T-helper 2 cell treated with Interferon-gamma antibody and Interleukin-4, amounts not matched to agents 100 ng/mL and 5 ng/mL, for 36 hours (primary cell): Measurements from ENCODE around the gene MAGEB3. TPM values are rescaled to one million over a fixed set of nuclear protein-coding genes. Genes with fewer than 3 reads are reported as not detected.

Experiments used
- intact Hi-C: fragments of 100-400 bp; cut with micrococcal nuclease; formaldehyde crosslinking; loops from one replicate; pipeline ENCODE4 v1.15.1; 2023
- total RNA-seq: library from RNA; stranded (reverse); gene quantifications from 2 replicates; pipeline ENCODE4 v1.2.3, GENCODE V29; 2022

Gene MAGEB3
- total RNA-seq, 1 donor from 2014 or later: not detected

GRCh38 chrX:30278365-30278764, 47.9 kb downstream of the MAGEB3 start:
- intact Hi-C loops: no loop called here

DNA sequence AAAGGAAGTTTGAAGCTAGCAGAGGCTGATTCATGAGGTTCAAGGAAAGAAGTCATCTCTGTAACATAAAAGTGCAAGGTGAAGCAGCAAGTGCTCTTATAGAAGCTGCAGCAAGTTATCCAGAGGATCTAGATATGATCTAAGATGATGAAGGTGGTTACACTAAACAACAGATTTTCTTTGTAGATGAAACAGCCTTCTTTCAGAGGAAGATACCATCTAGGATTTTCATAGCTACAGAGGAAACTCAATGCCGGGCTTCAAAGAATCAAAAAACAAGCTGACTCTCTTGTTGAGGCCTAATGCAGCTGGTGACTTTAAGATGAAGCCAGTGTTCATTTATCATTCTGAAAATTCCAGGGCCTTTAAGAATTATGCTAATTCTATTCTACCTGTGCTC, 50.0 kb downstream of the MAGEB3 start:
- intact Hi-C loops: loop anchor here (10.0 kb wide), 1 partner anchor 224 kb away; no protein-coding TSS in a partner anchor

GRCh38 chrX:30282527-30282926, 52.1 kb downstream of the MAGEB3 start:
- intact Hi-C loops: loop anchor here (10.0 kb wide), 1 partner anchor 222 kb away; no protein-coding TSS in a partner anchor

DNA sequence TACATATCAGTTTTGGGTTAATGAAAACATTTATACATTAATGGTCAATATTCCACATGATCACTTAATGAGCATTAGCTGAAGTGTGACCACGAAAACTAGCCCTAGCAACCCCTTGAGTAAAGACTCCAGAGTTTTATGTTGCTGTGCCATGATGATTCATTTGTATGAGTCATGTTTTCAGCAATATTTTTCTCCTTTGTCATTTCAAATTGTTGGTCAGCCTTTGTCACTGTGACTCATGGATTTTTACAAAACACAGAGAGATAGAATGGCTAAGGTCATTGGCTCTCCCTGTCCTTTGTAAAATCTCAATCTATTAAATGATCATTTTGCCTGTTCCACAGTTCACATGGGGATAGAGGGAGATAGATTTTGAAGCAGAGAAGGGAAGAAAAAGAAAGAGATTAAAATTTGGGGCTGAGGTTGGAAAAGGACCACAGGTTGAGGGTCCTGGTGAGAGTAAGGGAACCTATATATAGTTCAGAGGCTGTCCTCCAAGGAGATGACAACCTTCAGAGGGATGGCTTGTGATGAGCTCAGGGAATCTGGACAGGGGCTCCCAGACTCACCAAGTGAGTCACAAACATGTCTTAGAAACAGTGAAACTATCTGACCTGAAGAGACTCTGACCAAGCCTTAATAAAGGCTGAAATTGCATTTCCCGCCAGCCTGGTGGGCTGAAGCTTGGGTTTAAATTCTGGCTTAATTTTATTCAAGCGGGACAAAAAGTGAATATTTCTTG, 53.2 kb downstream of the MAGEB3 start:
- intact Hi-C loops: loop anchor here (10.0 kb wide), 1 partner anchor 221 kb away; no protein-coding TSS in a partner anchor

Other genes starting within 250 kb of the MAGEB3 start
- gene MAGEB2, start 15.1 kb upstream of the MAGEB3 start, total RNA-seq: not detected in 2 replicates
- not detected in 2 replicates for gene MAGEB4, start 11.3 kb downstream of the MAGEB3 start, total RNA-seq
- gene MAGEB1, start 16.5 kb downstream of the MAGEB3 start, total RNA-seq: not detected in 2 replicates
- gene NR0B1, start 78.7 kb downstream of the MAGEB3 start, total RNA-seq: not detected in 2 replicates